GM12864 (cell line): ENCODE results near the gene FAM131A.

ENCODE experiments used
- DNase-seq: peaks from one replicate; pipeline ENCODE4 v3.0.0-alpha.2; 2011; ENCODE audit warnings: low read depth
- H3K4me3 ChIP-seq: 2 replicates; pipeline ENCODE4 v1.5.1; 2011; ENCODE audit warnings: mild to moderate bottlenecking, low read depth, low read length, control low read depth
- TF ChIP-seq, protein P1 (sequence below): IDR thresholded peaks from 2 replicates; pipeline ENCODE4 v1.5.1; 2011; ENCODE audit warnings: low read depth, mild to moderate bottlenecking, moderate library complexity, low read length, control low read depth, inconsistent platforms; ENCODE audit errors: missing control alignments

Gene FAM131A

DNA sequence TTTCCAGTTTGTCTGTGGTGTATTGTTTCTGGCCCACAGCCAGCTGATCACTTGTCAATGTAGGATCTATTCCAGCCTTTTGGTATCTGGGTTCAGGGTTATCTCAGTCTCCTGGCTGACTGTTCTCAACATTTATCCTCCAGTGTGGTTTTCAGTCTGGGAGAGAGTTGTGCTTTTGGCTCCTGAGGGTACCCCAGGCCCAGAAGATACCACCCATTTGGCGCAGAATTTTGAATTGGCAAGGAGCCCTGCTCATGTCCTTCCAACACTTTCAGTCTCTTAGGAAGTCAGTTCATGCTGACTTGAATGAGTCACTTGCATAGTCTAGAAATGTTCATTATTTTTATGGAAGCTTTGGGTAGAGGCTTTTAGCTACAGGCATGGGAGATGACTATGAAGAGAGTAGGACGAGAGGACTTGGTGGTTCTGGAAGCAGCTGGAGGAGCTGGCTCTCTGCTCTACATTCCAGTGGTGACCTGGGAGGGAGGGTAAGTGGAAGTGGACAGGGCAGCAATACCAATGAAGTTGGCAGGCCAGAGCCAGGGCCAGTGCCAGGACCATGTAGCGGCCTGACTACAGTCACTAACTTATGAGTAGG lies 31.3 kb downstream of the FAM131A start:
- no peak for DNase-seq
- no peak overlapping the region for H3K4me3 ChIP-seq
- TF ChIP-seq, protein P1, sequence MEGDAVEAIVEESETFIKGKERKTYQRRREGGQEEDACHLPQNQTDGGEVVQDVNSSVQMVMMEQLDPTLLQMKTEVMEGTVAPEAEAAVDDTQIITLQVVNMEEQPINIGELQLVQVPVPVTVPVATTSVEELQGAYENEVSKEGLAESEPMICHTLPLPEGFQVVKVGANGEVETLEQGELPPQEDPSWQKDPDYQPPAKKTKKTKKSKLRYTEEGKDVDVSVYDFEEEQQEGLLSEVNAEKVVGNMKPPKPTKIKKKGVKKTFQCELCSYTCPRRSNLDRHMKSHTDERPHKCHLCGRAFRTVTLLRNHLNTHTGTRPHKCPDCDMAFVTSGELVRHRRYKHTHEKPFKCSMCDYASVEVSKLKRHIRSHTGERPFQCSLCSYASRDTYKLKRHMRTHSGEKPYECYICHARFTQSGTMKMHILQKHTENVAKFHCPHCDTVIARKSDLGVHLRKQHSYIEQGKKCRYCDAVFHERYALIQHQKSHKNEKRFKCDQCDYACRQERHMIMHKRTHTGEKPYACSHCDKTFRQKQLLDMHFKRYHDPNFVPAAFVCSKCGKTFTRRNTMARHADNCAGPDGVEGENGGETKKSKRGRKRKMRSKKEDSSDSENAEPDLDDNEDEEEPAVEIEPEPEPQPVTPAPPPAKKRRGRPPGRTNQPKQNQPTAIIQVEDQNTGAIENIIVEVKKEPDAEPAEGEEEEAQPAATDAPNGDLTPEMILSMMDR, result no peak

DNA sequence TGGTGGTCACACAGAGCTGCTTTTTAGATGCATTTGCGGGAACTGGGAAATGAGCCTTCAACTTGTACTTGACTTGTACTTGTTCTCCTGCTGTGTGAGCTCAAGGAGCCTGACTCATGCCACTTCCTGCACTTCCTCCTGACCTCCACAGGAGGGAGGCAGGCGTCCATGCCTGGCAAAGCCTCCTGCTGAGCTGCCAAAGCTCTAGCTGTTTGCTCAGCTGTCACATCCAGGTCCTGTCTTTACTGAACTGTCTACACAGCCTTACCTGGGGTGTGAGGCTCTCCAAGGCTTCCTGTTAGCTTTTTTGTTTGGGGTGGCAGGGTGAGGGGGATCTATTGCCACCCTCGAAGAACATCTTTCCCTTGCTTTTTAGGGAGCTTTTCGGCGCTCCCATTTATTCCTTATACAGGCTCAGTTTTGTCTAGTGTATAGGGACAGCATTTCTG lies 34.2 kb downstream of the FAM131A start:
- TF ChIP-seq, protein P1, result peak; percentile 97

DNA sequence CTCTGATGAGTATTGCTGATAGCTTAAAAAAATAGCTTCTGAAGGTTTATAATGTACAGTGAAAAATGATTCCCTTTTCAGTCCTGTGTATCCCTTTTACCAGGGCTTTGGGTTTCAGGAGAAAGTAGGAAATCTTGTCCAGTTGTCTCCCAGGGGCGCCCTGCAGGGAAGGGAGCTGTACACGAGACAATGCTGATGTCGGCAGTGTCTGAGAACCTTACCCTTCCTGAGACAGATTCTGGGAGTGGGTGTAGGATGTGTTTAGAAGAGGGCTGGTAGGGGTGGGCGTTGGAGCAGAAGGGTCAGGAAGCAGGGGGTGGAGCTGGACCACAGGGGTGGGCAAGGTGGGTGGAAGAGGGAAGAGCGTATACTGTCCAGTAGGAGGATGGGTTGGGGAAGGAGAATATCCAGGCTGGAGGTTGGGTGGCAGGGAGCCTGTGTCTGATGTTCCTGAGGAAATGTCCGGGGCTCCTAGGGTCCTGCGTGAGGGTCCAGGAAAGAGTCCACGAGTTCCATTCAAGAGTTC lies 35.0 kb downstream of the FAM131A start:
- DNase-seq, result no peak
- no peak overlapping the region for H3K4me3 ChIP-seq
- TF ChIP-seq, protein P1, result no peak

More for the DNA sequence above, 34.2 kb downstream of the FAM131A start:
- peak; percentile 34 for DNase-seq
- no peak overlapping the region for H3K4me3 ChIP-seq

DNA sequence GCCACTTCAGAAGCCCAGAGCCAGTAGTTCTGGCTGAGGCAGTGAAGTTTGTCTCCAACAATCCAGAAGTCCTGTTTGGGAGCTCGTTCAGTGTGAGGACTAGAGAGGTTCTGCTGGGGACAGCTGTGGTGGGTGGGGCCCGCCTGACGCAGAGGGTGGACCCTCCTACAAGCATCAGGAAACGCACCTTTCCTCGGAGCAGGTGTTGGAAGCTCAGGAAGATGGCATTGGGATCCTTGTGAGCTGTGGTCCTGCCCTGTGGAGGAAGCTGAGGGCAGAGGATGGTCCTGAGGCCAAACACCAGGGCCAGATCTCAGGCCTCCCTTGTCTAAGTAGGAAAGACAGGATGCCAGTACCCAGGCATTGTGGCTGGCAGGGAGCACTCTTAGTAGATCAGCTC lies 35.5 kb downstream of the FAM131A start:
- TF ChIP-seq, protein P1, result no peak
- no peak for DNase-seq
- no peak overlapping the region for H3K4me3 ChIP-seq

DNA sequence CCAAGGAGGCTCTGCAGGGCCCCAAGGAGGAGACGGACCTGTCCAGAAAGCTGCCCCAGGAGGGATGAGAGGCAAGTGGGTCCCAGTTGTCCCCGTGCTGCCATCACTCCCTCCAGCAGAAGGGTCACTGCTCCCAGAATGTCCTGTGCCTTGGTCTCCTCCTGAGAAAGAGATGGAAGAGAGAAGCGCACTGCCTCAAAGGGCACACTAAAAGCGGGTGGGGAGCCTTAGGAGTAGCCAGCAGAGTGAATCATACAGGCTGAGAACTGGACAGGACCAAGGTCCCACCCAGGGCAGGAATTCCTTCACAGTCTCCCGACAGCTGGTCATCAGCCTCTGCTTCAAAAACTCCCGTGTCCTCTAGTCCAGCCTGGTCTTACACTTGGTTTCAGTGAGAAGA lies 36.0 kb downstream of the FAM131A start:
- DNase-seq, result no peak
- no peak overlapping the region for H3K4me3 ChIP-seq
- TF ChIP-seq, protein P1, result no peak

DNA sequence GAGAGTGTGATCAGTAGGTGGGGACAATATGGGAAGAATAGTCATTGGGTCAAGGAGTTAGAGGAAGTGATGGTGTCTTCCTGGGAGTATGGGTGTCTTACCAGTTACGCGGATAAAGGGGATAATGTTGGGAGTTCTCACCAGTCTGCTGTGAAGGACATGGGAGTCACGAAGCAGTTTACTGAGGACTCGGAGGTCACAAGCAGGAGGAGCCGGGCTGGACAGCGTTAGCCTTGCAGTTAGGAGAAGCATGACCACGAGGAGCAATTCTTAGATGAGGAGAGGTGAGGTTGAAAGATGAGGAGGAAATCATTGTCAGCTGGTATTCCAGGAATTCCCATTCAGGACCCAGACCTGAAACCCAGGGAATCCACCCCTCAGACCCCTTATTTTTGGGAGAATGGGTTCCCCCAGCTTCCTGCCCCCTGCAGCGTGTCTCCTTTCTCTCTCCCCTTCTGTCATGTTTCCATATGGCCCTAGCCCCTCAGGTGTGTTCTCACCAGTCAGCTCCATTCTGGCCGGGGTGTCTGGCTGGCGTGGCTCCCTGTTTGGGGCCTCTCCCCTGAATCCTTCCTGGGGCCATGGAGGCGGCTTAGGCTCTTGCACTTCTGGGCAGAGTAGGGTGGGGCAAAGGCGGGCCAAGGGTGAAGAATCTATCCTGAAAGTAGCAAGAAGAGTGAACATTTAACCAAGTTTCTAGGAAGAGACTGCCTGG lies 38.5 kb downstream of the FAM131A start:
- DNase-seq, result no peak
- no peak overlapping the region for H3K4me3 ChIP-seq
- TF ChIP-seq, protein P1, result no peak
